B cell (primary cell): ENCODE measurements around the gene YJEFN3. TPM values are rescaled to one million over a fixed set of nuclear protein-coding genes. Genes with fewer than 3 reads are reported as not detected.

Source experiments
- ATAC-seq: fragments of 200-7000 bp; cut with Tn5 transposase; one replicate; pipeline ENCODE4 v1.10.0; 2021; ENCODE audit warnings: low read depth, mild to moderate bottlenecking, moderate number of reproducible peaks, moderate library complexity
- CTCF ChIA-PET: fragments of 350-600 bp; sonication (Branson Sonifier 250); formaldehyde crosslinking; loops from one replicate; lab custom pipeline; 2021; ENCODE audit warnings: antibody characterized with exemption, inconsistent platforms; lab: Charles Lee
- POLR2A ChIA-PET: fragments of 350-600 bp; sonication (Branson Sonifier 250); formaldehyde crosslinking; loops from one replicate; lab custom pipeline; 2021; ENCODE audit warnings: antibody characterized with exemption; lab: Charles Lee
- DNase-seq: peaks from one replicate; pipeline ENCODE4 v3.0.0; 2013
- H2AFZ ChIP-seq: 2 replicates; pipeline ENCODE4 v1.6.1; 2012; ENCODE audit warnings: mild to moderate bottlenecking, low read depth, low read length; ENCODE audit not compliant: insufficient read depth, poor library complexity, severe bottlenecking
- H3K27ac ChIP-seq, 2 donors: 1 replicate in 1 of 2; 2 replicates in 1 of 2; pipeline ENCODE4 v1.5.1; 2012 to 2013; ENCODE audit warnings: low read length in 2 of 2, mild to moderate bottlenecking in 2 of 2, moderate library complexity in 1 of 2
- H3K27me3 ChIP-seq, 4 experiments: fragments of 200-600 bp in 1 of 4; sonication (generic) in 1 of 4; replicated peaks in 1 of 4; 1 replicate in 2 of 4; 2 replicates in 2 of 4; pipeline versions ENCODE4 v1.6.1 to v1.7.0; 2013 to 2016; ENCODE audit warnings: low read length in 3 of 4, mild to moderate bottlenecking in 2 of 4, mixed read lengths in 1 of 4, moderate library complexity in 1 of 4; ENCODE audit not compliant: insufficient read depth in 4 of 4, control insufficient read depth in 3 of 4; ENCODE audit errors: control extremely low read depth in 1 of 4
- H3K36me3 ChIP-seq, 2 experiments: replicated peaks in 1 of 2; 1 replicate in 1 of 2; 2 replicates in 1 of 2; pipeline versions ENCODE4 v1.6.1 to v1.7.1; 2013; ENCODE audit warnings: low read length in 1 of 2; ENCODE audit not compliant: insufficient read depth in 2 of 2, control insufficient read depth in 1 of 2; ENCODE audit errors: control extremely low read depth in 1 of 2, extremely low read depth in 1 of 2
- H3K4me1 ChIP-seq, 2 donors: fragments of 200-600 bp in 1 of 2; sonication (generic) in 1 of 2; 1 replicate in 1 of 2; 2 replicates in 1 of 2; pipeline versions ENCODE4 v1.5.1 to v1.6.1; 2013 to 2017; ENCODE audit warnings: low read length in 2 of 2; ENCODE audit not compliant: control insufficient read depth in 2 of 2, insufficient read depth in 2 of 2
- H3K4me2 ChIP-seq: replicated peaks from 2 replicates; pipeline ENCODE3; 2012; ENCODE audit warnings: mild to moderate bottlenecking, low read depth, low read length; ENCODE audit not compliant: poor library complexity, severe bottlenecking
- H3K4me3 ChIP-seq, 5 experiments: fragments of 200-600 bp in 1 of 5; sonication (generic) in 1 of 5; 1 replicate in 3 of 5; 2 replicates in 2 of 5; pipeline versions ENCODE4 v1.5.1 to v1.7.0; 2011 to 2016; ENCODE audit warnings: low read length in 4 of 5, mild to moderate bottlenecking in 4 of 5, low read depth in 2 of 5, control low read depth in 1 of 5, moderate library complexity in 1 of 5; ENCODE audit not compliant: insufficient read depth in 1 of 5; ENCODE audit errors: control extremely low read depth in 1 of 5, extremely low read depth in 1 of 5
- H3K79me2 ChIP-seq: fragments of 200-600 bp; sonication (generic); one replicate; pipeline ENCODE4 v1.6.0; 2016; ENCODE audit warnings: low read length; ENCODE audit not compliant: control insufficient read depth, insufficient read depth
- H3K9ac ChIP-seq: fragments of 200-600 bp; sonication (generic); 2 replicates; pipeline ENCODE4 v1.6.1; 2017; ENCODE audit warnings: mild to moderate bottlenecking, low read length, moderate library complexity
- H3K9me3 ChIP-seq, 3 donors: one replicate each; pipeline versions ENCODE4 v1.6.1 to v1.7.1; 2013; ENCODE audit warnings: low read length in 2 of 3; ENCODE audit not compliant: control insufficient read depth in 2 of 3, insufficient read depth in 1 of 3; ENCODE audit errors: control extremely low read depth in 1 of 3
- H4K20me1 ChIP-seq: 2 replicates; pipeline ENCODE4 v1.6.0; 2012; ENCODE audit warnings: mild to moderate bottlenecking, low read length; ENCODE audit not compliant: insufficient read depth, control insufficient read depth, poor library complexity, severe bottlenecking
- H3K27ac Mint-ChIP-seq: one replicate; pipeline ENCODE4 v1.8.0; 2021; ENCODE audit warnings: mixed read lengths
- H3K27me3 Mint-ChIP-seq: one replicate; pipeline ENCODE4 v1.8.0; 2021; ENCODE audit warnings: mixed read lengths
- H3K4me1 Mint-ChIP-seq: one replicate; pipeline ENCODE4 v1.8.0; 2021; ENCODE audit warnings: mixed read lengths
- H3K4me3 Mint-ChIP-seq: one replicate; pipeline ENCODE4 v1.8.0; 2021; ENCODE audit warnings: mixed read lengths
- H3K9me3 Mint-ChIP-seq: one replicate; pipeline ENCODE4 v1.8.0; 2022; ENCODE audit warnings: mixed read lengths; ENCODE audit not compliant: insufficient read depth
- EZH2 ChIP-seq: IDR thresholded peaks from 2 replicates; pipeline ENCODE4 v1.6.1; 2012; ENCODE audit warnings: borderline replicate concordance, low read depth, mild to moderate bottlenecking, moderate library complexity, low read length; ENCODE audit not compliant: insufficient read depth, poor library complexity, severe bottlenecking
- WGBS: methylation state at CpG from one replicate; pipeline ENCODE4 v1.1.5; 2013; ENCODE audit warnings: missing lambda C conversion rate; ENCODE audit not compliant: insufficient coverage; 5-methylcytosine and 5-hydroxymethylcytosine counted together
- intact Hi-C: fragments of 100-400 bp; cut with micrococcal nuclease; formaldehyde crosslinking; loops from one replicate; pipeline ENCODE4 v1.10.0; 2022
- polyA plus RNA-seq: library from polyadenylated mRNA; depleted of rRNA; stranded (reverse); fragments of >200 nt; gene quantifications from 2 replicates; pipeline ENCODE4 v1.2.3, GENCODE V29; 2012
- total RNA-seq, 2 donors: library from RNA; stranded (reverse); fragments of 120-200 nt in 1 of 2; gene quantifications; 1 replicate in 1 of 2; 2 replicates in 1 of 2; pipeline versions ENCODE4 v1.2.3 to v1.2.4, GENCODE V29; 2013 to 2022
- TF ChIP-seq, protein P1 (sequence below): fragments of 200-600 bp; IDR thresholded peaks from one replicate; pipeline ENCODE4 v1.8.0; 2022; ENCODE audit warnings: antibody characterized with exemption, mild to moderate bottlenecking

Gene YJEFN3
- total and polyA plus RNA-seq, 2 donors (not counting 1 experiment from before 2014, with no cell fraction given) = 7.1 to 8.8 TPM

DNA sequence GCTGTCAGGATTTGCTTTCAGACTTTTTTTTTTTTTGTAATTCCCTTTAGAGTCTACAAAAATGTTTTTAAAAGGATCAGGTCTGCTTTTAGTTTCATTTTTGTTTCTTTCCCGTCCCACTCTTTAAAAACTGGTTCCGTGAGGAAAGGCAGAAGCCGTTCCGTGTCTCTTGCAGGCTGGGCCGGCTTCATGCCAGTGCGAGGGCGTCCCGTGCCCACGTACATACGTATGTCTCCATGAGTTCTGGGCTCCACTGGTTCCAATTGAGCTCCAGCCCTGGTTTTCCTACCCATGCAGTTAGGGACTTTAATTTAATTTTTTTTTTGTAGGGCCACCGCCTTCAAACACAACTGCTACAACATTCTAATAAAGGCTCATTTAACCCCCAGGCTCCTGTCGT, 22.1 kb upstream of the YJEFN3 start:
- H3K4me2 ChIP-seq = no peak overlapping the region
- Mint-ChIP-seq H3K9me3 (no peaks in the 10 kb centered on the region), H3K4me1 (no peaks in the 10 kb centered on the region), H3K4me3 (no peak overlapping the region), H3K27ac (no peak overlapping the region), H3K27me3 (no peaks in the 10 kb centered on the region)
- TF ChIP-seq EZH2 = no peak
- TF ChIP-seq, protein P1, sequence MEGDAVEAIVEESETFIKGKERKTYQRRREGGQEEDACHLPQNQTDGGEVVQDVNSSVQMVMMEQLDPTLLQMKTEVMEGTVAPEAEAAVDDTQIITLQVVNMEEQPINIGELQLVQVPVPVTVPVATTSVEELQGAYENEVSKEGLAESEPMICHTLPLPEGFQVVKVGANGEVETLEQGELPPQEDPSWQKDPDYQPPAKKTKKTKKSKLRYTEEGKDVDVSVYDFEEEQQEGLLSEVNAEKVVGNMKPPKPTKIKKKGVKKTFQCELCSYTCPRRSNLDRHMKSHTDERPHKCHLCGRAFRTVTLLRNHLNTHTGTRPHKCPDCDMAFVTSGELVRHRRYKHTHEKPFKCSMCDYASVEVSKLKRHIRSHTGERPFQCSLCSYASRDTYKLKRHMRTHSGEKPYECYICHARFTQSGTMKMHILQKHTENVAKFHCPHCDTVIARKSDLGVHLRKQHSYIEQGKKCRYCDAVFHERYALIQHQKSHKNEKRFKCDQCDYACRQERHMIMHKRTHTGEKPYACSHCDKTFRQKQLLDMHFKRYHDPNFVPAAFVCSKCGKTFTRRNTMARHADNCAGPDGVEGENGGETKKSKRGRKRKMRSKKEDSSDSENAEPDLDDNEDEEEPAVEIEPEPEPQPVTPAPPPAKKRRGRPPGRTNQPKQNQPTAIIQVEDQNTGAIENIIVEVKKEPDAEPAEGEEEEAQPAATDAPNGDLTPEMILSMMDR = no peak
- H3K36me3 ChIP-seq = peaks cover 0 to 54% of the 10 kb centered on the region in 2 experiments
- intact Hi-C loops = no loop called here
- no peaks in the 10 kb centered on the region for H3K79me2 ChIP-seq
- H3K4me1 ChIP-seq = no peaks in the 10 kb centered on the region
- H3K4me3 ChIP-seq = no peak overlapping the region
- no peak overlapping the region for H3K9ac ChIP-seq
- CTCF ChIA-PET = no interaction called here
- H2AFZ ChIP-seq = no peak overlapping the region
- POLR2A ChIA-PET = interaction anchor here (0.7 to 0.8 kb wide), 2 partner anchors 8 to 11 kb away, joined by 3 to 4 read pairs; no protein-coding TSS in a partner anchor
- H3K27ac ChIP-seq = no peak overlapping the region
- ATAC-seq (no peak), DNase-seq (no peak)
- H3K9me3 ChIP-seq = peaks cover 0 to 4% (median 0%) of the 10 kb centered on the region in 3 donors
- no peaks in the 10 kb centered on the region for H3K27me3 ChIP-seq
- 95% methylated on average over 8 of the region's 12 CpGs for WGBS
- no peaks in the 10 kb centered on the region for H4K20me1 ChIP-seq

DNA sequence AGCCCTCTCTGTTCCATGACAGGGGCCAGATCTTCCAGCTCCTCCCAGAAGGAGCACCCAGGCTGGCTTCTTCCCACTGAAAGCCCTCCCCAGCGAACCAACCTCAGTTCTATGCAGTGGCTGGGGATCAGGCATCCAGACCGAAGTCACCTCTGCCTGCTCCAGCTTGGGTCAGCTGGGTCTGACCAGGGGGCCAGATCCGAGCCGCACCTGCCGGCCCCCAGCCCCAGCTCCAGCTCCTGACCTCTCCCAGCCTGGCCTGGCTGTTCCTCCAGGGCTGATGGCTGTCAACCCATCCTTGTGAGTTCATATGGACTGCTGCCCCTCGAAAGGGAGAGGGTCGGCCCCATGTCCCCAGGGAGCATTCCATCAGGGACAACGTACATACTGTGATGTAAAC, 21.4 kb upstream of the YJEFN3 start:
- ChIA-PET POLR2A (interaction anchor here (0.6 kb wide), 1 partner anchor 133 kb away, joined by 3 read pairs; no protein-coding TSS in a partner anchor), CTCF (no interaction called here)
- Mint-ChIP-seq H3K27me3 (no peaks in the 10 kb centered on the region), H3K4me1 (no peaks in the 10 kb centered on the region), H3K9me3 (no peaks in the 10 kb centered on the region), H3K27ac (no peak overlapping the region), H3K4me3 (no peak overlapping the region)
- H4K20me1 ChIP-seq = no peaks in the 10 kb centered on the region
- 95% methylated on average over 7 of the region's 8 CpGs for WGBS
- H3K4me3 ChIP-seq = no peak overlapping the region
- no peaks in the 10 kb centered on the region for H3K4me1 ChIP-seq
- intact Hi-C loops = no loop called here
- DNase-seq (no peak), ATAC-seq (no peak)
- no peak overlapping the region for H3K27ac ChIP-seq
- peaks cover 0 to 4% (median 0%) of the 10 kb centered on the region in 3 donors for H3K9me3 ChIP-seq
- peaks cover 0 to 46% of the 10 kb centered on the region in 2 experiments for H3K36me3 ChIP-seq
- H2AFZ ChIP-seq = no peak overlapping the region
- H3K9ac ChIP-seq = no peak overlapping the region
- no peak overlapping the region for H3K4me2 ChIP-seq
- no peaks in the 10 kb centered on the region for H3K27me3 ChIP-seq
- TF ChIP-seq, protein P1 = no peak
- no peak for TF ChIP-seq EZH2
- no peaks in the 10 kb centered on the region for H3K79me2 ChIP-seq
